RCC 7860 (cell line): Measurements from ENCODE around the gene ANXA11.

Experiments used
- DNase-seq: peaks from one replicate; pipeline ENCODE4 v3.0.0-alpha.2; 2015; ENCODE audit warnings: low spot score
- FAIRE-seq: peaks from 2 replicates; lab custom pipeline; 2012; peaks lifted over from hg19 to GRCh38; lab: Jason Lieb, UNC

ANXA11 gene

GRCh38 chr10:80167471-80168161 is 37.7 kb downstream of the ANXA11 start:
- FAIRE-seq = no peak

GRCh38 chr10:80166581-80167470 is 38.5 kb downstream of the ANXA11 start:
- FAIRE-seq (no peak), DNase-seq (no peak)

More at GRCh38 chr10:80167471-80168161, 37.7 kb downstream of the ANXA11 start:
- DNase-seq = no peak

GRCh38 chr10:80165173-80165572 is 40.2 kb downstream of the ANXA11 start:
- FAIRE-seq (no peak), DNase-seq (no peak)

GRCh38 chr10:80164596-80164995 is 40.7 kb downstream of the ANXA11 start:
- DNase-seq (no peak), FAIRE-seq (no peak)

- peak; percentile 33 for DNase-seq
Observed at GRCh38 chr10:80163741-80164341, 41.5 kb downstream of the ANXA11 start.

GRCh38 chr10:80161321-80162083 is 43.8 kb downstream of the ANXA11 start:
- DNase-seq = no peak
- FAIRE-seq = no peak

More at GRCh38 chr10:80163741-80164341, 41.5 kb downstream of the ANXA11 start:
- no peak for FAIRE-seq

GRCh38 chr10:80160361-80161320 is 44.7 kb downstream of the ANXA11 start:
- DNase-seq (no peak), FAIRE-seq (no peak)

- no peak for FAIRE-seq
- no peak for DNase-seq
Observed at GRCh38 chr10:80159166-80159873, 46.0 kb downstream of the ANXA11 start.

GRCh38 chr10:80158598-80159127 is 46.7 kb downstream of the ANXA11 start:
- FAIRE-seq (peak; percentile 91), DNase-seq (peak; percentile 95)

GRCh38 chr10:80158126-80158525 is 47.2 kb downstream of the ANXA11 start:
- FAIRE-seq (no peak), DNase-seq (no peak)

- no peak for DNase-seq
- no peak for FAIRE-seq
Observed at GRCh38 chr10:80157561-80157960, 47.8 kb downstream of the ANXA11 start.

- FAIRE-seq (no peak), DNase-seq (no peak)
Observed at GRCh38 chr10:80156216-80156615, 49.1 kb downstream of the ANXA11 start.

- no peak for DNase-seq
- FAIRE-seq = no peak
Observed at GRCh38 chr10:80155696-80156215, 49.6 kb downstream of the ANXA11 start.

- DNase-seq = no peak
Observed at GRCh38 chr10:80154978-80155695, 50.2 kb downstream of the ANXA11 start.

GRCh38 chr10:80154626-80154977 is 50.7 kb downstream of the ANXA11 start:
- DNase-seq = no peak
- FAIRE-seq = no peak

More at GRCh38 chr10:80154978-80155695, 50.2 kb downstream of the ANXA11 start:
- FAIRE-seq = no peak

- DNase-seq (no peak), FAIRE-seq (no peak)
Observed at GRCh38 chr10:80153460-80153859, 51.9 kb downstream of the ANXA11 start.

GRCh38 chr10:80152820-80153219 is 52.5 kb downstream of the ANXA11 start:
- DNase-seq = no peak
- FAIRE-seq = no peak

- FAIRE-seq (no peak), DNase-seq (no peak)
Observed at GRCh38 chr10:80150172-80150571, 55.2 kb downstream of the ANXA11 start.
